GM19099 (cell line): ENCODE data around the gene ATXN2L.

Experiments
- POLR2A ChIP-seq: IDR thresholded peaks from 3 replicates; pipeline ENCODE4 v1.6.1; 2011; ENCODE audit warnings: low read depth; ENCODE audit not compliant: insufficient read length; ENCODE audit errors: extremely low read depth

Gene ATXN2L

GRCh38 chr16:28837672-28838557 lies 15.1 kb downstream of the ATXN2L start:
- no peak for TF ChIP-seq POLR2A

DNA sequence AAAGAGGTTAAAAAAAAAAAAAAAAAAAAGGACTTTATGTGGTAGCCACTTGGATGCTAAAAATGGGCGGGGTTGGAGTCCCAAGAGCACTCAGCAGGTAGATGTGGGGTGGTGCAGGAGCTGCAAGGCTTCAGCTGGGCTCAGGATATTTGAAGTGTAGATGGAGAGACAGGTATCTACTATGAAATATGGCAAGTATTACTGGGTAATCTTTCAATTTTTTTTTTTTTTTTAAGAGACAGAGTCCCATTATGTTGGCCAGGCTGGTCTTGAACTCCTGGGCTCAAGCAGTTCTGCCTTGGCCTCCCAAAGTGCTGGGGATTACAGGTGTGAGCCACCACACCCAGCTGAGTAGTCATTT lies 15.7 kb downstream of the ATXN2L start:
- TF ChIP-seq POLR2A, result no peak

DNA sequence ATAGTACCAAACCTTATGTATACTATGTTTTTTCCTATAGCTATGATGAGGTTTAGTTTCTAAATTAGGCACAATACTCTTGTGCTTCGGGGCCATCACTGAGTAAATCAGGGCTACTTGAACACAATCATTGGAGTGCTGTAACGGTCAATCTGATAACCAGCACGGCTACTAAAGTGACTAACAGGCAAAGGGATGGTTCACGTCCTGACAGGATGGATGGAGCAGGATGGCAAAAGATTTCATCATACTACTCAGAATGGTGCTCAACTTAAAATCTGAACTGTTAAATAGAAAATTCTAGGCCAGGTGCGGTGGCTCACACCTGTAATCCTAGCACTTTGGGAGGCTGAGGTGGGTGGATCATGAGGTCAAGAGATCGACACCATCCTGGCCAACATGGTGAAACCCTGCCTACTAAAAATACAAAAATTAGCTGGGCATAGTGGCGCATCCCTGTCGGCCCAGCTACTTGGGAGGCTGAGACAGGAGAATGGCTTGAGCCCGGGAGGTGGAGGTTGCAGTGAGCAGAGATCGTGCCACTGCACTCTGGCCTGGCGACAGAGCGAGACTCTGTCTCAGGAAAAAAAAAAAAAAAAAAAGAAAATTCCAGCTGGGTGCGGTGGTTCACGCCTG lies 16.3 kb downstream of the ATXN2L start:
- no peak for TF ChIP-seq POLR2A

DNA sequence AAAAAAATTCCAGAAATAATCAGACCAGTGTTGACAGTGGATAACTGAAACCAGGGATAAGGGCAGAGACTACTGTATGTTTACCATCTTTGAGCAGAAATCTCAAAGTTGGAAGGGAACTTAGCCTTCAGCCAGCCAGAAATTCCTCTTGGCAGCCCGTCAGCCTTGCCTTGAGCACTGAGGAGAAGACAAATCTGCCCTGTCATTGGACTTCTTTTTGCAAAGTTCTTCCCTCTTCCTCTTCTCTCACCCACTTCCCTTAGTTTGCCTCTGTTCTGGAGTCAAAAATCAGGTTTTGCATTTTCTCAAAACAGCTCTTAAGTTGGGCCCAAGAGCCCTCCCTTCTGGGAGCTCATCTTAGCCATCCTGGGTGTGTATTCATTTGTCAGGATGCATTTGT lies 17.1 kb downstream of the ATXN2L start:
- TF ChIP-seq POLR2A, result no peak

GRCh38 chr16:28842696-28843095 lies 19.9 kb downstream of the ATXN2L start:
- no peak for TF ChIP-seq POLR2A

DNA sequence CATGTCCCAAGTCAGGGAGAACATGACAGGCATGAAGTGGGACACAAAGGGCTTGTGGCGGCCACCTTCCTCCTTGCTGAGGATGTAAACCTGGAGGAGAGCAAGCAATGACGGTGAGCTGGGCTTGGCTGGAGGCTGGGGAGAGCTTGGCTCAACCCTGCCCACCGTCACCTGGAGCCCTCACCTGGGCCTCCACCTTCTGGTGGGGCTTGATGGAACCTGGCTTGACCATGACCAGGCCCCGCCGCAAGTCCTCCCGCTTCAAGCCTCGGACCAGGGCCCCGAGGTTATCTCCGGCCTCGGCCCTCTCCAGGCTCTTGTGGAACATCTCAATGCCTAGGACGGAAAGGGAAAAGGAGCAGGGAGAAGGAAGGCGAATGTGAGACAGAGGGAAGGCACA lies 21.0 kb downstream of the ATXN2L start:
- no peak for TF ChIP-seq POLR2A

DNA sequence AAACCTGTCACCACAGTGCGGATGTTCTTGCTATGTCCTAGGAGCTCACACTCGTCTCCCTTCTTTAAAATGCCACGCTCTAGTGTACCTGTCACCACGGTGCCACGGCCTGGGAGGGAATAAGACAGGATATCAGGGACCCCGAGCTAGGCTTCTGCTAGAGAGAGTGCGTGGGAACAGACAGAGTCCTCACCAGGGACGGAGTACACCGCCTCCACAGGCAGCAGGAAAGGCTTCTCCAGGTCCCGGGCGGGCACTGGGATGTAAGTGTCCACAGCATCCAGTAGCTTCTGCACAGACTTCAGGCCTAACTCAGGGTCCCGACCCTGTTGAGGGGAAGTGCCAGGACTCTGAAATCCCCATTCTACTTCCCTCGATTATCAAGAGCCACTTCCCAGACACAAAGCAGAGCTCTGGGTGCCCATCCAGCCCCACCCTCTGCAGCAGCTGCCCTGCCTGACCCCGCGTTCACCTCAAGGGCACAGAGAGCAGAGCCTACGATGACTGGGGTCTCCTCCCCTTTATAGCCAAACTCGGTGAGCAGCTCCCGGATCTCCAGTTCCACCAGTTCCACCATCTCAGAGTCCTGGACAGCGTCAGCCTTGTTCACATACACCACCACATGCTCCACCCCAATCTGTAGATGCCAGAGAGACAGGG lies 21.6 kb downstream of the ATXN2L start:
- no peak for TF ChIP-seq POLR2A

DNA sequence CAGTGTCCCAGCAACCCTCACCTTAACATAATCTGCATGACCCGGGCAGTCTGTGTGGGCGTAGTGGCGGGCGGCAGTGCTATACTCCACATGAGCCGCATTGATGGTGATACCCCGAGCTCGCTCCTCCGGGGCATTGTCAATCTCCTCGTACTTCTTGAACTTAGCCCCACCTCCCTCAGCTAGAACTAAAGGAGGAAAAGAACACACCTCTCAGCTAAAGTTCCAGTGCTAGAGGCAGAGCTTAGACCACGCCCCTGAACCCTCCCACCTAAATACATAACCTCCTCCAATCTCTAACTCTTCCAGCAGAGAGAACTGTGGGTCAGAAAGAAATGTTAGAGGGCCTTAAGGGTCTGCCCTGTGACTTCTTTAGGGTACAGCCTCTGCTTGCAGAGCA lies 22.5 kb downstream of the ATXN2L start:
- no peak for TF ChIP-seq POLR2A

GRCh38 chr16:28845761-28846079 lies 22.9 kb downstream of the ATXN2L start:
- no peak for TF ChIP-seq POLR2A

DNA sequence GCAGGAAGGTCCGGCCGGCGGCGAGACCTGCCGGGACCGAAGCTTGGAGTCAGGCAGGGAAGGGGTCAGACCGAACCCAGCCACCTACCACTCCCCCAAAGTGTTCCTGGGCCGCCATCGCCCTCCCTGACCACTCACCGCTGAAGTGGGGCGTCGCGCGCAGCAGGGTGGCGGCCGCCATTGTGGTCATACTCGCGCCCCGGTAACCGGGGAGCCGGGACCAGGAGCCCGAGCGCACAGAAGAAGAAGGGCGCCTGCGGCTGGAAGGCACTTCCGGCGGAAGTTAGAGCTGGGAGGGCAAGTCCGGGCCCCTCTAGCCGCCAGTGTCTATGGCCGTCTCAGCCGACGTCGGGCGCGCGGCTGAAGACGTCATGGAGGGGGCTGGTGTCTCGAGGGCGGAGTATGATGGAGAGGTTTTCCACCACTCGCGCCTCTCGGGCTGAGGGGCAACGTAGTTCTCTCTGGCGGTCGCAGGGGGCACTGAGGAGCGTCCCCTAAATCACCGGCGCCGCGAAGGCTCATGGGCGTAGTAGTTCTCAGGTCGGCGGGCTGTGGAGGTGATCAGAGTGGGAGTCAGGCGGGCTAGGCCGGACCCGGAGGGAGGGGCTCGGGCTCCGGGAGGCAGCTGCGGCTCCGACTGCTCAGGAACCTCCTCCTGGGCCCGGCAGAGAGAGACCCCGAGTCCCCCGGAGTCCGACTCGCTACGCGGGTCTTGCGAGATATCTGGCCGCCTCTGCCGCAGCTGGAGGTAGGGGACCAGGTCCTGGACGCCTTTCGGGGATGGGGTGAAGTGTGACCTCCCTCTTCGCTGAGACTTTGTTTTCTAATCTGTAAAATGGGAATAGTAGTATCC lies 23.5 kb downstream of the ATXN2L start, which contains the start of gene TUFM:
Gene TUFM (minus strand): TSS at position 269 of the 853 bp plus-strand sequence. CDS start 79 bp downstream, at position 190.
- peak; percentile 76 for TF ChIP-seq POLR2A

DNA sequence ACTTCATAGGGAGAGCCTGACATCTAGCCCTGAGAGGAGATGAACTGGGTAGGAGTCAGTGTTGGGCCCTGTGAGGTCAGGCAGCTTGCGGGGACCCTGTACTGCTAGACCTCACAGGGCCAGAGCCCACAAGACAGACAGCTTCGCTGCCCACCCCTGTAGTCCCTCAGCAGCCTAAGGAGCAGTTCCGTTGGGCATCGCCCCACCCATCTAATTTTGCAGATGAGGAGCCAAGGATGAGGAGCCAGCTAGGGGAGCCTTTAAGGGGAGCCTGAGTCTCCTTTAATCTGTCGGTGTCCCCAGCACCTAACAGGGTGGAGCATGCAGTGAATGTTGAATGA lies 24.1 kb downstream of the ATXN2L start:
- no peak for TF ChIP-seq POLR2A

DNA sequence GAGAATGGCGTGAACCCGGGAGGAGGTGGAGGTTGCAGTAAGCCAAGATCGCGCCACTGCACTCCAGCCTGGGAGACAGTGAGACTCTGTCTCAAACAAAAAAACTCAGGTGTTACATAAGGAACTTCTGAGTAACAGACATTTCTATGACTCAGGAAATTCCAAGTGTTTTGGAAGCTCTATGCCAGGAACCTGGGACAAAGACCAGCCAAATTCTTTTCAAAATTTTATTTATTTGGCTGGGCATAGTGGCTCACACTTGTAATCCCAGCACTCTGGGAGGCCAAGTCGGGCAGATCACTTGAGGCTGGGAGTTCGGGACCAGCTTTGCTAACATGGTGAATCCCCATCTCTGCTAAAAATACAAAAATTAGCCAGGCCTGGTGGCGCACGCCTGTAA lies 35.6 kb downstream of the ATXN2L start:
- TF ChIP-seq POLR2A, result no peak

GRCh38 chr16:28859326-28859725 lies 36.5 kb downstream of the ATXN2L start:
- no peak for TF ChIP-seq POLR2A

DNA sequence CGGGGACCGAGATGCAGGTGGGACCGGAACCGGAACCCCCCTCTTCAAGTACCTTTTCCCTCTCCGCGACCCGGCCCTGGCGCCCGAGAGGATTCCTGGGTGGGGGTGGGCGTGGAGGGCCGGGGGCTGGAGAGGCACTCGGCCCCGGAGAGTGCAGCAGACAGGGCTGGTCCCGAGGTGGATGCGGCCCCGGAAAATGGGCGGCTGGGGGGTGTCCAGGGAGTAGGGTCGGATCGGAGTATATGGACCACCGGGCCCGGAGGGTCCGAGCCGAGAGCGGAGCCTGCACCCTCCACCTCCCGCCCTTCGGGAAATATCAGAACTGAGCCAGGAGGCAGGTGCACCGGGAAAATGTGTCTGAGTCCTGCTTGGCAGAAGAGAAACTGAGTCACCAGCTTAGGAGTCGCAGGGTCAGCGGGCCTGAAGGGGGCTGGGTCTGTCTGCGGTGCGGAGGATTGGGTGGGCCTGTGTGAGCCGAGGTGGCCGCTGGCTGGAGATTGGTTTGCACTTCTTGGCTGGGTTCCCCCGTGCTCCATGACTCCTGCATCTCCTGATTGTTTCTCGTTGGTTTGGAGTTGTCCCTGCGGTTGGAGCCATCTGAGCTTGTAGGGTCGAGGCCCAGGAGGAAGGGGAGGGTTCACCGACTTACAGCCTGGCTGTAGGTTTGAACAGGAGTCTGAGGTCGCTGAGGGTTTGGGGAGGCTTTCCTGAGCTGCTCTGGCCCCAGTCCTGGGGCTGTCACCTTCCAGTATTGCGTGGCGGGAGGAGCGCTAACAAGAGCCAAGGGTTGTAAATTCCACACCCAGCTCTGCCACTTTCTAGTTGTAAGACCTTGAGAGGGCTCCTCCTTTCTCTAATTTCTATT lies 41.4 kb downstream of the ATXN2L start:
- peak; percentile 3 for TF ChIP-seq POLR2A
